OCI-LY7 (cell line): ENCODE data around the gene MT1E.
"Not testable (repeated sequence)": the region's sequence is repeated elsewhere in the genome, so short reads cannot be mapped to it uniquely, and the experiment has no call there.

ENCODE experiments used
- CTCF ChIP-seq: fragments of 200-600 bp; sonication (generic); conservative IDR thresholded peaks from 2 replicates; pipeline ENCODE4 v1.5.1; 2014; ENCODE audit warnings: mild to moderate bottlenecking, antibody characterized with exemption, low read length, moderate library complexity, mixed read lengths
- EZH2phosphoT487 ChIP-seq: fragments of 200-600 bp; sonication (generic); IDR thresholded peaks from 2 replicates; pipeline ENCODE4 v1.6.1; 2018; ENCODE audit warnings: low read depth, borderline replicate concordance, mild to moderate bottlenecking, mixed run types, antibody characterized with exemption, low read length, moderate library complexity, mixed read lengths

GRCh38 chr16:56582911-56583310 is 42.7 kb upstream of the MT1E start:
- TF ChIP-seq CTCF, EZH2phosphoT487: not testable (repeated sequence)
